Astrocyte (in vitro differentiated cells and primary cell): ENCODE data around the gene CFAP74. TPM values are rescaled to one million over a fixed set of nuclear protein-coding genes. Genes with fewer than 3 reads are reported as not detected.

Experiments
- DNase-seq: peaks from one replicate; pipeline ENCODE4 v3.0.0-alpha.2; 2010; ENCODE audit warnings: low read depth
- FAIRE-seq: peaks from 2 replicates; lab custom pipeline; 2011; peaks lifted over from hg19 to GRCh38; lab: Jason Lieb, UNC
- H2AFZ ChIP-seq: 2 replicates; pipeline ENCODE4 v1.6.0; 2012; ENCODE audit warnings: low read depth, low read length, inconsistent platforms
- H3K27ac ChIP-seq: 2 replicates; pipeline ENCODE4 v1.5.1; 2011; ENCODE audit warnings: low read depth, low read length, inconsistent platforms
- H3K27me3 ChIP-seq: 2 replicates; pipeline ENCODE4 v1.6.0; 2011; ENCODE audit warnings: low read length, inconsistent platforms; ENCODE audit not compliant: insufficient read depth
- H3K36me3 ChIP-seq: 2 replicates; pipeline ENCODE4 v1.5.1; 2011; ENCODE audit warnings: low read length, inconsistent platforms; ENCODE audit not compliant: insufficient read depth
- H3K4me1 ChIP-seq: 2 replicates; pipeline ENCODE4 v1.5.1; 2011; ENCODE audit warnings: low read length, inconsistent platforms; ENCODE audit not compliant: insufficient read depth
- H3K4me2 ChIP-seq: 2 replicates; pipeline ENCODE4 v1.6.0; 2012; ENCODE audit warnings: low read length, inconsistent platforms
- H3K4me3 ChIP-seq: 2 replicates; pipeline ENCODE4 v1.5.1; 2011; ENCODE audit warnings: low read depth, mild to moderate bottlenecking, low read length, inconsistent platforms; ENCODE audit not compliant: insufficient read depth
- H3K79me2 ChIP-seq: 2 replicates; pipeline ENCODE4 v1.6.0; 2012; ENCODE audit warnings: mild to moderate bottlenecking, low read length, inconsistent platforms; ENCODE audit not compliant: insufficient read depth
- H3K9ac ChIP-seq: 2 replicates; pipeline ENCODE4 v1.6.0; 2012; ENCODE audit warnings: mild to moderate bottlenecking, low read length, inconsistent platforms
- H3K9me3 ChIP-seq: 2 replicates; pipeline ENCODE4 v1.5.1; 2012; ENCODE audit warnings: low read depth, mild to moderate bottlenecking, low read length, inconsistent platforms; ENCODE audit not compliant: insufficient read depth
- H4K20me1 ChIP-seq: 2 replicates; pipeline ENCODE4 v1.6.0; 2012; ENCODE audit warnings: low read length, inconsistent platforms; ENCODE audit not compliant: insufficient read depth
- H3K27ac Mint-ChIP-seq: one replicate; pipeline ENCODE4 v1.8.0; 2021; ENCODE audit warnings: mild to moderate bottlenecking, mixed read lengths; ENCODE audit not compliant: unreplicated experiment
- H3K27me3 Mint-ChIP-seq: one replicate; pipeline ENCODE4 v1.8.0; 2021; ENCODE audit warnings: low read depth, mixed read lengths; ENCODE audit not compliant: unreplicated experiment
- H3K36me3 Mint-ChIP-seq: one replicate; pipeline ENCODE4 v1.8.0; 2021; ENCODE audit warnings: low read depth, mixed read lengths; ENCODE audit not compliant: unreplicated experiment
- H3K4me1 Mint-ChIP-seq: one replicate; pipeline ENCODE4 v1.8.0; 2021; ENCODE audit warnings: low read depth, mixed read lengths; ENCODE audit not compliant: unreplicated experiment
- H3K4me3 Mint-ChIP-seq: one replicate; pipeline ENCODE4 v1.8.0; 2021; ENCODE audit warnings: mild to moderate bottlenecking, moderate library complexity, mixed read lengths; ENCODE audit not compliant: unreplicated experiment
- H3K9me3 Mint-ChIP-seq: one replicate; pipeline ENCODE4 v1.8.0; 2021; ENCODE audit warnings: mild to moderate bottlenecking, mixed read lengths; ENCODE audit not compliant: unreplicated experiment
- EZH2 ChIP-seq: IDR thresholded peaks from 2 replicates; pipeline ENCODE4 v1.6.1; 2012; ENCODE audit warnings: mild to moderate bottlenecking, low read length, inconsistent platforms; ENCODE audit not compliant: insufficient read depth
- total RNA-seq: library from RNA; stranded (reverse); gene quantifications from 2 replicates; pipeline ENCODE4 v1.2.1, GENCODE V29; 2021
- TF ChIP-seq, protein P1 (sequence below): IDR thresholded peaks from 2 replicates; pipeline ENCODE4 v1.5.1; 2011; ENCODE audit warnings: low read depth, mild to moderate bottlenecking, inconsistent platforms, low read length, moderate library complexity; ENCODE audit not compliant: insufficient read depth

Gene CFAP74
- total RNA-seq, 1 donor from 2014 or later = not detected

DNA sequence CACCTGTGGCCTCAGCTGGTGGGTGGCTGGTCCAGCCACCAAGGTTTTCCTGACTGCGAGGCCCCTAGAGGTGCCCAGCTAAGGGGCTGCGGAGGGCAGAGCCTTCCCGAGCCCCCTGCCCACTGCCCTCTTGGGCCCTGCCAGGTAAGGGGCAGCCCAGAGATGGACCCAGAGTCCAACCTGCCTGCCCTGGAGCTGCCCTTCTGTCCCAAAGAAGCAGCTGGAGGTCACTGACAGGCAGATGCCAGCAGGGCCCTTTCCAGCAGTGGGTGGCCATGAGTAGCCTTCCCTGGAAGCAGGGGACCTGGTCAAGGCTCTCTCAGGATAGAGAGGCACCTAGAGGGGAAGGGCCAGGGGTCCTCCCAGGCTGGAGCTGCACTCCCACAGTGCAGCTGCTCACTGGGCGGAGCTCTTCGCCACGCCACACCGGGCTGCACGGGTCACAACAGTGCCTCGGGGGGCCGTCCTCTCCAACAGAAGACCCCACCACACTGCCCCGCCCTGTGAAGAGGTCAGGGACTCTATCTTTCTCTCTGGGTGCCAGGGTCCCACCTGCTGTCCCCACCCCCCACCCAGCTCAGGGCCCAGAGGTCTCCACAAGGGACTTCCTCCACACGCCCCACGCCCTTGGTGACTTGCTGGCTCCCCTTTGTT, 101.8 kb downstream of the CFAP74 start:
- H3K27ac ChIP-seq = no peak overlapping the region

DNA sequence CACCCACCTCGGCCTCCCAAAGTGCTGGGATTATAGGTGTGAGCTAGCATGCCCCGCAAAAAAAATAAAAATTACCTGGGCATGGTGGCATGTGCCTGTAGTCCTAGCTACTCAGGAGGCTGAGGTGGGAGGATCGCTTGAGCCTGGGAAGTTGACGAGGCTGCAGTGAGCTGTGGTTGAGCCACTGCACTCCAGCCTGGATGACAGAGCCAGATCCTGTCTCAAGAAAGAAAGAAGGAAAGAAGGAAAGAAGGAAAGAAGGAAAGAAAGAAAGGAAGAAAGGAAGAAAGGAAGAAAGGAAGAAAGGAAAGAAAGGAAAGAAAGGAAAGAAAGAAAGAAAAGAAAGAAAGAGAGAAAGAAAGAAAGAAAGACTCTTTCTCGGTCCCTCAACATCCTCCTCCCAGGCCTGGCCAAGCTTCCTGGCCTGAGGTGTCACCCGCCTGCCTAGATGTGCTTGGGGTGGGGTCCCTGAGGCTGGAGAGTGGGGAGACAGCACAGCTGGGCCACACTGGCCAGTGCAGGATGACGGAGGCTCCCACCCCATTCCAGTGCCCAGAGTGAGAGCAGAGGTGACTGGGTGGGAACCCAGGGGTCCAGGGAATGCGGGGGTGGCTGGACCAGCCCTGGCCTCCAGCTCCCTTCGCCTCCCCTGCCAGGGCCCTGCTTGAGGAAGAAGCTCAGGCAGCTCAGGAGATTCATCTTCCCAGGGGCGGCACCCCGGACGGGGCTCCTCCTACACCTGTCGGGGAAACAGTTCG, 102.5 kb downstream of the CFAP74 start:
- no peaks in the 10 kb centered on the region for H4K20me1 ChIP-seq
- peaks cover 2% of the 10 kb centered on the region for H3K4me1 Mint-ChIP-seq
- H3K4me3 Mint-ChIP-seq = no peak overlapping the region
- no peaks in the 10 kb centered on the region for H3K36me3 ChIP-seq
- H3K79me2 ChIP-seq = no peaks in the 10 kb centered on the region
- no peaks in the 10 kb centered on the region for H3K36me3 Mint-ChIP-seq
- DNase-seq (no peak), FAIRE-seq (no peak)
- no peak overlapping the region for H3K27ac Mint-ChIP-seq
- H2AFZ ChIP-seq = no peak overlapping the region
- H3K27ac ChIP-seq = no peak overlapping the region
- no peaks in the 10 kb centered on the region for H3K9me3 ChIP-seq
- no peak overlapping the region for H3K9ac ChIP-seq
- no peak overlapping the region for H3K4me3 ChIP-seq
- no peak overlapping the region for H3K4me2 ChIP-seq
- TF ChIP-seq, protein P1, sequence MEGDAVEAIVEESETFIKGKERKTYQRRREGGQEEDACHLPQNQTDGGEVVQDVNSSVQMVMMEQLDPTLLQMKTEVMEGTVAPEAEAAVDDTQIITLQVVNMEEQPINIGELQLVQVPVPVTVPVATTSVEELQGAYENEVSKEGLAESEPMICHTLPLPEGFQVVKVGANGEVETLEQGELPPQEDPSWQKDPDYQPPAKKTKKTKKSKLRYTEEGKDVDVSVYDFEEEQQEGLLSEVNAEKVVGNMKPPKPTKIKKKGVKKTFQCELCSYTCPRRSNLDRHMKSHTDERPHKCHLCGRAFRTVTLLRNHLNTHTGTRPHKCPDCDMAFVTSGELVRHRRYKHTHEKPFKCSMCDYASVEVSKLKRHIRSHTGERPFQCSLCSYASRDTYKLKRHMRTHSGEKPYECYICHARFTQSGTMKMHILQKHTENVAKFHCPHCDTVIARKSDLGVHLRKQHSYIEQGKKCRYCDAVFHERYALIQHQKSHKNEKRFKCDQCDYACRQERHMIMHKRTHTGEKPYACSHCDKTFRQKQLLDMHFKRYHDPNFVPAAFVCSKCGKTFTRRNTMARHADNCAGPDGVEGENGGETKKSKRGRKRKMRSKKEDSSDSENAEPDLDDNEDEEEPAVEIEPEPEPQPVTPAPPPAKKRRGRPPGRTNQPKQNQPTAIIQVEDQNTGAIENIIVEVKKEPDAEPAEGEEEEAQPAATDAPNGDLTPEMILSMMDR = no peak
- no peak for TF ChIP-seq EZH2
- peaks cover 3% of the 10 kb centered on the region for H3K4me1 ChIP-seq
- H3K27me3 ChIP-seq = no peaks in the 10 kb centered on the region
- peaks cover 4% of the 10 kb centered on the region for H3K27me3 Mint-ChIP-seq
- H3K9me3 Mint-ChIP-seq = no peaks in the 10 kb centered on the region

More for the DNA sequence above, 101.8 kb downstream of the CFAP74 start:
- Histone ChIP-seq H3K27me3 (no peaks in the 10 kb centered on the region), H3K4me2 (no peak overlapping the region), H2AFZ (no peak overlapping the region), H3K36me3 (no peaks in the 10 kb centered on the region), H3K4me3 (no peak overlapping the region), H3K4me1 (peaks cover 3% of the 10 kb centered on the region), H4K20me1 (no peaks in the 10 kb centered on the region), H3K9me3 (no peaks in the 10 kb centered on the region), H3K9ac (no peak overlapping the region), H3K79me2 (no peaks in the 10 kb centered on the region)
- FAIRE-seq (no peak), DNase-seq (no peak)
- H3K36me3 Mint-ChIP-seq = no peaks in the 10 kb centered on the region
- peaks cover 4% of the 10 kb centered on the region for H3K27me3 Mint-ChIP-seq
- no peaks in the 10 kb centered on the region for H3K9me3 Mint-ChIP-seq
- no peak overlapping the region for H3K27ac Mint-ChIP-seq
- TF ChIP-seq, protein P1 = no peak
- TF ChIP-seq EZH2 = no peak
- H3K4me1 Mint-ChIP-seq = peaks cover 5% of the 10 kb centered on the region
- no peak overlapping the region for H3K4me3 Mint-ChIP-seq

DNA sequence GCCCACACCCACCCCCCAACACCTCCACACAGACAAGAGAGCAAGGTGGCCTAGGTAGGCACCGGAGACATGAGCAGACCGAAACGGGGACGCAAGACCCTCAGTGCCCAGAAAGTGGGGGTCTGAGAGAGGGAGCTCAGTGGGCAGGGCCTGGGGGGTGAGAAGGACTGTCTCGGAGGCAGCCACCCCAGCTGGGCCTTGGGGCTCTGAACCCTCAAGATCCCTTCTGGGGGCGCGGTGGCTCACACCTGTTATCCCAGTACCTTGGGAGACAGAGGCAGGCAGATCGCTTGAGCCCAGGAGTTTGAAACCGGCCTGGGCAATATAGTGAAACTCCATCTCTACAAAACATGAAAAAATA, 103.6 kb downstream of the CFAP74 start:
- H3K4me1 Mint-ChIP-seq = peaks cover 1% of the 10 kb centered on the region
- no peaks in the 10 kb centered on the region for H3K36me3 Mint-ChIP-seq
- TF ChIP-seq, protein P1 = no peak
- no peak for TF ChIP-seq EZH2
- H4K20me1 ChIP-seq = no peaks in the 10 kb centered on the region
- H3K27me3 Mint-ChIP-seq = peaks cover 6% of the 10 kb centered on the region
- H3K9me3 Mint-ChIP-seq = no peaks in the 10 kb centered on the region
- H3K27me3 ChIP-seq = no peaks in the 10 kb centered on the region
- H3K27ac ChIP-seq = no peak overlapping the region
- no peak overlapping the region for H3K9ac ChIP-seq
- H3K27ac Mint-ChIP-seq = no peak overlapping the region
- H2AFZ ChIP-seq = no peak overlapping the region
- H3K4me1 ChIP-seq = peaks cover 3% of the 10 kb centered on the region
- no peak for FAIRE-seq
- no peaks in the 10 kb centered on the region for H3K9me3 ChIP-seq
- no peak overlapping the region for H3K4me2 ChIP-seq
- no peaks in the 10 kb centered on the region for H3K36me3 ChIP-seq
- H3K79me2 ChIP-seq = no peaks in the 10 kb centered on the region
- no peak overlapping the region for H3K4me3 ChIP-seq
- DNase-seq = no peak
- no peak overlapping the region for H3K4me3 Mint-ChIP-seq
